Measurements from ENCODE around the gene NRAP.

Gene NRAP

DNA sequence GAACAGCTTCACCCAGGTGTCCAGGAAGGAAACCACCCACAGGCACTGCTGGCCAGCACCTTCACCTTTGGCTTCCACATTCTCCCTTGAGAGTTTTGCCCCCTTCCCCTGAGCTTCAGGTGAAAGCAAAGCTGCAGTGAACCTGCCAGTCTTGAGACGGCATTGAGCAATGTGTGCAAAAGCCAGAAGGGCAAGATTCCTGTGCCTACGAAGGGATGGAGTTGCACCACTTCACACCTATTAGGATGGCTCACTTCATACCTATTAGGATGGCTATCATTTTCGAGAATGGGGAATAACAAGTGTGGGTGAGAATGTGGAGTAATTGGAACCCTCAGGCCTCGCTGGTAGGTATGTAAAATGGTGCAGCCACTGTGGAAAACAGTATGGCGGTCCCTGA, 103.8 kb downstream of the NRAP start:
- DNase-seq (ENCODE audit: low spot score): no peak

DNA sequence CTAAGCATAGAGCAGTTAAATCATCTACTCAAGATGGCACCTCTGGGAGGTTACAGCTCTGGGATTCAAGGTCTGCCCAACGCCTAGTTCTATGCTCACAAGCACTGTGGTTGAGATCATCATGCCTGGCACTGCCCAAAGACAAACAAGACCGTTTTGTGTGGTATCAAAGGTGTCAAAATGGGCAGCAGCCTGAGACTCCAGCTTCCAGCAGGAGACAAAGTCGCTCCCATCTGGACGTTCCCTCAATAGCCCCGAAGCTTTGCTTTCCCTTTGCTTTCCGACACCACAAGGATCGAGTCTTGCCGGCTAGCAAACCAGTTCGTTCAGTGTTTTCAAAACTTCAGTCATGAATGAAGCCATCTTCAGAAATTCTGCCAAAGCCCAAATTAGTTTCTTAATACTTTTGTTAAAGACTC, 105.9 kb downstream of the NRAP start:
- no peak for DNase-seq (ENCODE audit: low spot score)

DNA sequence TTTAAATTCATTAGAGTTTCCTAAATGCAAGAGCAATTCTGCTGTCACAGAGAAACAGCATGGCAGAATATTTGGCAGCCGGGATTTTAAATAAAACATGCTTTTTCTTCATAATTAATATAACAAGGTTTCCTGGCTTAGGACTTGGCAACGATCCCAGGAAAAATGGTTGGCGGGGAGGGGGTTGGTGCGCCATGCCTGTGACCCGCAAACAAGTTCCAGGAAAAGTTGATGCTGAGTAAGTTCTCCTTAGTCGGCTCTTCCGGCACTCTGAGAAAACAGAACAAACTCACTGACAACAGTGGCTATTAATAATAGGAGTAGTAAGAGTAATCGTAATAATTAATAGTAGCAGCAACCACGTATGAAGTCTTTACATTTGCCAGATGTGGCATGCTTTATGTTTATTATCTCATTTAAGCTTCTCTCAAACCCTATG, 106.4 kb downstream of the NRAP start:
- no peak for DNase-seq (ENCODE audit: low spot score)

DNA sequence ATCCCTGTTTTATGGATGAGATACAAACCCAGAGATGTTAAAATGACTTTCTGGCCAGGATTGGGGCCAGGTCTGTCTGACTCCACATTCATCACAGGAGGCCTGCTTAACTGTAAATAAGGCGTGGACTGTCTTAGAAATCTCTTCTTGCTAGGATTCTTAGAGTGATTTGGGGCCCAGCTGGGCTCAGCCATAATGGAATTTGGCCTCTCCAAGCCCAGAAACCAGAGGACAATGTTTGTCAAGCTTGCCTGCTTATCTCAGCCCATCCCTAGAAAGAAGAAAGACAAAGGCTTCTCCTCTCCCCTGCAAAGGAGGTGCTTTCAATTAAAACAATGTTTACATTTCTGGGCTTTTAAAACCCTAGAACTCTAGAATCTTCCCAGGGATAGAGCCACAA, 108.1 kb downstream of the NRAP start:
- no peak for DNase-seq (ENCODE audit: low spot score)

DNA sequence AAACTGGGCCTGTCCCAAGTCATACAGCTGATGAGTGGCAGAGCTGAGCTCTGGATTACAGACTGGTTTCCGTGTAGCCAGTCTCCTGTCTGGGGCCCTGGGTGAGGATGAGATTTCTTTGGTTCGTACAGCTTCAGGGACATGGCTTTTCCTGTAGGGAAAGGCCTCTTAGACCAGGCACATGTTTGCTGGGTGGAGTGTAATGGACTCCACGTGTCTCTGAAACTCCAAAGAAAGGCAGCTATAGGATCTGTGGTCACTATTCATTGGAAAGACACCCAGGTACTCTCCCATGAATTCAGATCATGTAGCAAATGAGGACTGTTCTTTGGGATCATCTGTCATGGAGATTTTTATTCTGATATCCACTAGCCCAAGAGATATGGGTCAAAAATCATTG, 108.6 kb downstream of the NRAP start:
- DNase-seq (ENCODE audit: low spot score): no peak

DNA sequence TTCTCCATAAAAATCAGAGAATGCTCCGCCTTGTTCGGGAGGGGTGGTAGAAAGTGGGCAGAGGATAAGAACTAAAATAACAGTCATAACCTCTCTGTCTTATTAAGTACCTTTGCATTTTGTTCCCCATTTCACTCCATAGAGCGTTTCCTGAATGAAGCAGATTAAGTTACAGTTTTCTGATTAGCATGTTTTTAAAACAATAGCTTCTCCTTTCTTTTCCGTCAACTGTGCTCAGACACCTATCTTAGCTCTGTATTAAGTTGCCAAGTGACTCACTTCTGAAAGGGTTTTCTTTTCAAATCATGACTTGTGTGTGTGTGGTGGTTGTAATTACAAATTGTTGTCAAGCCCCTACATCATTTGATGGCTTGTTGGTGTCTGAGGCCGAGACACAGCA, 109.6 kb downstream of the NRAP start:
- no peak for DNase-seq (ENCODE audit: low spot score)

DNA sequence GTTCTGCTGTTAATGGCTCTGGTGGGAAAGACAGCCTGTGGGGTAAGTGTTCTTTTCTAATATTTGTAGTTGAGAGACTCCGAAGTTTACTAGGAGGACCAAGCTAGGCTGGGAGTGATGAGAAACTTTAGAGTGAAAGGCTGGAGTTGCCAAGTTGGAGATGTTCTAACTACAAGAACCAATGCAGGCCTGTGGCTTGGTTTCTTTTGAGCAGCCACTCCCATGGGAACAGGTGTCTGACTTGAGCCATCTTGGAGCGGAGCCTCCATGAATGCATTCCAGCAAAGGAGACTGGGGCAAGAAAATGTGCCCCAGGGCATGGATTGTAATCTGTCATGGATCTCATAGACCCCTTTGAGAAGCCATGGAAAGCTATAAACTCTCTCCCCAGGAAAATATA, 110.7 kb downstream of the NRAP start:
- DNase-seq (ENCODE audit: low spot score): no peak

DNA sequence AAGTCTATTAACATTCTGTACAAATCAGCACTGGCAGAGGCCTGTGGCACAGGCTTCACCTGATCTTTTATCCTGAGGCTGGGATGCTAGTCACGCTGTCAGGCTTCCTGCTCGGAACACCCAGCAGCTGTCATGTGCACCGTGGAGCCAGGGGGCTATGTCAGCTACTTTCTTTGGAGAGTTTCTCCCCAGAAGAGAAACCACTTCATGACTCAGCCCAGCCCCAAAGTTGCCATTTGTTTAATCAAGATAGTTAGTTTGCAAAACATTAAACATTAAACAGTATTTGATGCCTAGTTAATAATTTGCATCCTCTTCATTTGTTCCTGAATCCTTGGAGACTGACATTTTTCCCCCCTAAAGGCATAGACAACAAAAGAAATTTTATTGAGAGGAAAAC, 111.1 kb downstream of the NRAP start, which contains the start of gene HABP2:
TSS of gene HABP2 (plus strand) at position 353 of the 400 bp plus-strand sequence. CDS start 69 bp downstream, outside the sequence.
- DNase-seq (ENCODE audit: low spot score): no peak

DNA sequence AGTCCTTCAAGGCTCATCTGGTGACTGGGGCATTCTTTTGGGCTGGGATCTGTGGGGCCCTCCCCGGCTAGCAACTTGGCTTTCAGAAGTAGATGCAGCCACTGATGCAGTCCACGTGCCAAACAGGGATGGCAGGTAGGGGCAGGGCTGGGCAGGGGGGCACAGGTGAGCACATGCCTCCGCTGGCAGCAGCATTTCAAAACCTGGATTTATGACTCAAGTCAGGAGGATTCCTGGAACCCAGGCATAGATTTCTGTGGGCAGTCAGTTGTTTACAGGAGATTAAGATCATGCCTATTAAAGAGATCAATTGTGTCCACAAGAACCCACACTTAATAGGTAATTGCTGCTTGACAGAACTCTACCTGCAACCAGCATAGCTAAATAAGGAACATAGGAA, 111.8 kb downstream of the NRAP start:
- no peak for DNase-seq (ENCODE audit: low spot score)

DNA sequence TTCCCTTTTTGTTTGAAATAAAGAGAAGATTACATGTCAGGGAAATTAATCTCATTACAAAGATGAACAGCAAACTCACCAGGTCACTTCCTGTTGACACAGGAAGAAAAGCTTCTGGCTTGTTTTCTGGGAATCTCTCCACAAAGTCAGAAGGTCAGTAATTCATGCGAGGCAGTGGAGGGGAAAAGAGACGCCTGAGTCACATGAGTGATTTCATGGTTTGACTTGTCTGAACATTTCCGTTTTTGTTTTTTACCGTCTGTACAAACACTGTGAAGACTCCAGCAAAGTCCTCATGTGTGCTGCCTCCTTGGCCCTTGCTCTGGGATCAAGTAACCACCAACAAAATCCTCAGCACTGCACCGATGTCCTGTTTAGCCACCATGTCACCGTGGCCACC, 113.5 kb downstream of the NRAP start:
- DNase-seq (ENCODE audit: low spot score): no peak

DNA sequence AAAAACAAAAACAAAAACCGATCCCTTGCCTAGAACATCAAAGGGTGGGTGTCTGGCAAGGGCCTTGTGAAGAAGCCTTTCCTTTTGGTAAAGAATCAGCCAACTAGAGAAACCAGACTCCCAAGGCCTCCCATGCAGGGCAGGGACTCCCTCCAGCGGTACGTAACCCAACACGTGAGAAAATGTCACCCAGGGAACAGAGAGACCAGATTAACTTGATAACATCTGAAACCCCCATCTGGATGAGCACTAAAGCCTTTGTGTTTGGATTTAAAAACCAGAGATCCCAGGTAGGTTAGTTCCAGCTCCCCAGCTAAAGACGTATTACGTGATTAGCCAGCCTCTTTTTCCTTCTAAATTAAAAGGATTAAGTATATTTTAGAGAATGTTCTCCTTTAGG, 114.0 kb downstream of the NRAP start:
- no peak for DNase-seq (ENCODE audit: low spot score)

DNA sequence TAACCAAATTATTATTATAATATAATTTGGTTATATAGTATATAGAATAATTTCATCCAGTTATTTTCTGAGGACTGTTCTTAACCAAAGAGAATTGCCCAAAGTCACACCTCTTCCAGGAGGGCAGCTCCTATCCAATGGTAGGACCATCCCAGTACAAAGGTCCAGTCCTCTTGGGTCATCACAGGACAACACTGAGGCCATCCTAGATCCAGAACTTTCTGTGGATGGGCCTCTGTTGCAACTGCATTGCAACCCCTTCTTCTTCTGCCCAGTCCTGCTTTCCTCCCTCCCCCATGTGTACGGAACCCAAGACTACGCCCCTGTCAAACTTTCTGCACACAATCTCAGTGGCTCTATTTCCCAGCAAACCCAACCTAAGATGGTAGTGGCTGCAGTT, 116.4 kb downstream of the NRAP start:
- no peak for DNase-seq (ENCODE audit: low spot score)

DNA sequence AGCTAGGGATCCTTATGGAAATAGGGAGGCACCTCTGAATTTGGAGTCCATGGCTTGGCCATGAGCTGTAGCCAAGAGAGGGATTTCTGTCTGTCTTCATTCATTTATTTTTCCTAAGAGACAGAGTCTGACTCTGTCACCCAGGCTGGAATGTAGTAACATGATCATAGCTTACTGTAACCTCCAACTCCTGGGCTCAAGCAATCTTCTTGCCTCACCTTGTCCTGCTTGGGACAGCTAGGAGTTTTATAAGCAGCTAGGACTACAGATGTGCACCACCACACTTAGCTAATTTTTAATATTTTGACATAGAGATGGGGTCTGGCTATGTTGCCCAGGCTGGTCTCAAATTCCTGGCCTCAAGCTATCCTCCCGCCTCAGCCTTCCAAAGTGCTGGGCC, 119.4 kb downstream of the NRAP start:
- DNase-seq (ENCODE audit: low spot score): no peak

DNA sequence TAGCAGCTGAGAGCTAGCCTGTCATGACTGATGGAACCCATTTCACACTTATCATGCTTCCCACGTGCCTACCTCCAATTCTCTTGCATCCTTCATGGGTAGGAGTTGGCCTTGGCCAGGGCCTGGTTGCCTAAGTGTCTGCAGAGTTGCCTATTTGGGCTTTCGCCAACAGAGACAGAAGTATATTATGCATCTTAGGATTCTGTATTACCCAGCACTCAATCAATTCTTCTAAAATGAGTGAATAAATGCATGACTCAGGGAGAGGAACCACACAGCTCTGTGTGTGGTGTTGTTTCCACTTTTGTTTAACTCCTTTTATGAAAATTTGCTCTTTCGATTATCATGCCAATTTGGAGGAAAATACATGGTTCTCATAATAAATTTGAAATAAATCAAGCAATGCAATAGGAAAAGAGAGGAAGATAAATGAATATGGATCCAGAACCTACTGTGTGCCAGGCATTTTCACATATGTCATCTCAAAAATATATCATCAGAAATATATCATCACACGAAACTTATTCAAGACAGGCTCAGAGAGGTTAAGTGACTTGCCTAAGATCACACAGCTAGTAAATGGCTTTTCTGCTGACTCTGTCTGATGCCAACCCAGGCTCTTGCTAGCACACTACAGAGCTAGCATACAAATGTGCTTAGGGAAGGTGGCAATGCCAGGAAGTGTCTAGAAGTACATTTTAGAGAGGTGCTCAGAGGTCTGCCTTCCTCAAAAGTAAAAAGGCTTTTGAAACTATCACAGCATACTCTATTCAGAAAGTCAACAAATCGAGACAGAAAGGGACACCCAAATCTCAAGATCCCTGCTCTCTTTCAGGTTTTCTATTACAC, 120.5 kb downstream of the NRAP start:
- no peak for DNase-seq (ENCODE audit: low spot score)

DNA sequence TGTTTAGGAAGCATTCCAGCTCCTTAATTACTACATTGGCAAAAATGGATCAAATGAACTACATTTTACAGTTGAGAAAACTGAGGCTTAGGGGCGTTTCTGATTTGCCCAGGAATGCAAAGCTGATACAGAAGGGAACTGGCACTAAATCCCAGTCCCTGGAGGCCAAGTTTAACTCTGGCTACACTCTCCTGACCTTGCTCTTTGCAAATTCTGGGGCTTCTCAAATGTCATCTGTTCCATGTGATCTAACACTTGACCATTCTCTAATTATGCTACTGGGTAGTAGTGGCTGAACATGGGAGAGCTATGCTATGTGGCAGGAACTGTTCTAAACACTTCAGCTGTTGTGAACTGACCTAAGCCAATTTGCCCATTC, 122.3 kb downstream of the NRAP start:
- DNase-seq (ENCODE audit: low spot score): no peak

DNA sequence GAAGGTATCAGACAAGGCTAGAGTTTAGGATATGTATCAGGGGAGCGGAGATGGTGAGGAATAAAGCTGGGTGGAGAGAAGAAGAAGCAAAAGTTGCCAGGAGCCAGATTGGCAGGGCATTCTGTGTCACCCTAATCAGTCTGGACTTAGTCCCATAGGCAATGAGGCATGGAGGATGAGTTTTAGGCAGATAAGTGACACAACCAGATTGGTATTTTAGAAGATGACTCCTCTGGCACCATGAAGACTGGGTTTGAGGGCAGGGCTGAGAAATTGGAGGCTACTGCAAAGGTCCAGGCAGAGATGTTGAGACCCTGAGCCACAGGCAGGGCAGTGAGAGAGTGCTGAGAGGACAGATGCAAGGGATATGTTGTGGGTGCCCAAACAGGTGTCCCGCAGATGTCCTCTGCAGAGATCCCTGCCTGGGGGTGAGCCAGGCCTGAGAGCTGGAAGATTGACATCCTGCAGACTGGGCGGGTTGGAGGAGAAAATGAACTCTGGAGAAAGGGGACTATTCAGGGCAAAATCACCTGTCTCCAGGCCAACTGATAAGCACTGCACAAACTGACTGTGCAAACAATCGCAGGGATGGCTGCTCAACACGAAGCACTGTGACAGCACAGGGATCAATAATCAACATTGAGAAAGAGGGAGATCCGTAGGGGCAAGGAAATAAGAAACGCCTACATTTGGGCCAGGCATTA, 122.8 kb downstream of the NRAP start:
- DNase-seq (ENCODE audit: low spot score): no peak

DNA sequence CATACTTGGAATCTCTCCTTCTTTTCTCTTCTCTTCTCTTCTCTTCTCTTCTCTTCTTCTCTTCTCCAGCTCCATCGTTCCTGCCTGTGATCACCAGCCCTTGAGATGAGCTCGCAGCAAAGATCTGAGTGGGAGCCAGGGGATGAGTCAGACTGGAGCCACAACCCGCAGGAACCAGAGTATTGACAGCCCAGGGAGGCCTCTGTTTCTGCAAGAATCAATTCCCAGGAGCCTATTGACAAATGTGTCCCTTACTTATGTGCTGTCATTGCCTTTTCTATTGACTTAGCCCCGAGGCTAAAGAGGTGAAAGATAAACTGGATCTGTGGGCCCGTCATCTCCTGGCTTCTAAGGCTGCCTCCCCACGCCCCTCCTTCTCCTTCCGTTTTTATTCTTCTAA, 124.1 kb downstream of the NRAP start:
- no peak for DNase-seq (ENCODE audit: low spot score)

Data from cerebellar cortex (tissue), 1 donor.